ENCODE data around the gene KIF26B. TPM values are rescaled to one million over a fixed set of nuclear protein-coding genes. Genes with fewer than 3 reads are reported as not detected.

The KIF26B gene
- total RNA-seq, 1 donor from 2014 or later: 3.4 TPM

DNA sequence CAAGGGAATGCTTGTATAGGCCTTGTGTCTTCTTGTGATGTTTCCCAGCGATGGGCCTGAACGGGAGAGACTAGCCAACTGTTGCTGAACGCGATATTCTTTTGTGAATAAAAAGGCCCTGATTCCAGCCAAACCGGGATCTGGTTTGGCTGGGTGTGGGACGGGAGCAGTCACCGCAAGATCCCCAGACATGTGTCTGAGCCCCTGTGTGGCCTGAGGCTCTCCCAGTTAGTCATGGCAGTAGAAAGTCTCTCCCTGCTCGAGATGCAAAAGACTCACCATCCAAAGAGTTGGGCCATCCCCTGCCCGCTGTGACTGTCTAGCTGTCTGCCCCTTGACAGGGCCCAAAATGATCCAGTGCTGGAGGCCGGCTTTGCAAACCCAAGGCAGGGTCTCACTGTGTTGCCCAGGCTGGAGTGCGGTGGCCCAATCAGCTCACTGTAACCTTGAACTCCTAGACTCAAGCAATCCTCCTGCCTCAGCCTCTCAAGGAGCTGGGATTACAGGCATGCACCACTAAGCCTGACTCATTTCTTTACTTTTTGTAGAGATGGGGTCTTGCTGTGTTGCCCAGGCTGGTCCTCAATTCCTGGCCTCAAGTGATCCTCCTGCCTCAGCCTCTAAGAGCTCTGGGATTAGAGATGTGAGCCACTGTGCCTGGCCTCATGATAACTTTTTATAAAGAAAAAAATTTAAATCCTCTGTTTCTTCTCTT lies 56.4 kb downstream of the KIF26B start:
- H3K27me3 ChIP-seq: no peaks in the 10 kb centered on the region
- TF ChIP-seq, protein P1, sequence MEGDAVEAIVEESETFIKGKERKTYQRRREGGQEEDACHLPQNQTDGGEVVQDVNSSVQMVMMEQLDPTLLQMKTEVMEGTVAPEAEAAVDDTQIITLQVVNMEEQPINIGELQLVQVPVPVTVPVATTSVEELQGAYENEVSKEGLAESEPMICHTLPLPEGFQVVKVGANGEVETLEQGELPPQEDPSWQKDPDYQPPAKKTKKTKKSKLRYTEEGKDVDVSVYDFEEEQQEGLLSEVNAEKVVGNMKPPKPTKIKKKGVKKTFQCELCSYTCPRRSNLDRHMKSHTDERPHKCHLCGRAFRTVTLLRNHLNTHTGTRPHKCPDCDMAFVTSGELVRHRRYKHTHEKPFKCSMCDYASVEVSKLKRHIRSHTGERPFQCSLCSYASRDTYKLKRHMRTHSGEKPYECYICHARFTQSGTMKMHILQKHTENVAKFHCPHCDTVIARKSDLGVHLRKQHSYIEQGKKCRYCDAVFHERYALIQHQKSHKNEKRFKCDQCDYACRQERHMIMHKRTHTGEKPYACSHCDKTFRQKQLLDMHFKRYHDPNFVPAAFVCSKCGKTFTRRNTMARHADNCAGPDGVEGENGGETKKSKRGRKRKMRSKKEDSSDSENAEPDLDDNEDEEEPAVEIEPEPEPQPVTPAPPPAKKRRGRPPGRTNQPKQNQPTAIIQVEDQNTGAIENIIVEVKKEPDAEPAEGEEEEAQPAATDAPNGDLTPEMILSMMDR (IDR thresholded peaks at IDR 0.05): no peak
- intact Hi-C loops (cut with DNase I): no loop called here

DNA sequence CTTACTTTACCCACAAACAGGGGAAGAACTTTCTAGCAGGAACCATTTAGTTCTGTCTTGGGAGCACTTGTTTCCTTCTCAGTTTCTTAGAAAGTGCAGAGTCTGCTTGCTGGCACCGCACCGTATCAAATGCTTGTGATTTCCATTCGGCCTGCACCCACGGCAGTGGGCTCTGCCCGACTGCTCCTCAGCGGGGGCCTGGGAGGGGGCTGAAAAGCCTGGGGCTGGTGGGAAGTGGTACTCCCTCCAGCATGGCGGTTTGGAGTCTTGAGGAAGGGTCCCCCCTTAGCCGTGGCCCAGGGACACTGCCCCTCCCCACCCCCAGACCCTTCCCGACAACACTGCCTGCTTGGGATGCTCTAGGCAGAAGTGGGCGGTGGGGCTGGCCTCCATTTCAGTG lies 57.0 kb downstream of the KIF26B start:
- DNase-seq (peak; percentile 45), ATAC-seq (no peak)
- Histone ChIP-seq H3K9me3 (peaks cover 9% of the 10 kb centered on the region), H3K4me1 (no peaks in the 10 kb centered on the region), H3K36me3 (no peaks in the 10 kb centered on the region), H3K27ac (no peak overlapping the region), H3K4me3 (no peak overlapping the region), H3K27me3 (no peaks in the 10 kb centered on the region)
- TF ChIP-seq, protein P1 (IDR thresholded peaks at IDR 0.05): no peak
- intact Hi-C loops (cut with DNase I): no loop called here

More for the DNA sequence above, 56.4 kb downstream of the KIF26B start:
- H3K9me3 ChIP-seq: peaks cover 15% of the 10 kb centered on the region
- no peaks in the 10 kb centered on the region for H3K36me3 ChIP-seq
- H3K4me1 ChIP-seq: no peaks in the 10 kb centered on the region
- H3K27ac ChIP-seq: no peak overlapping the region
- DNase-seq: peak; percentile 33
- no peak for ATAC-seq
- H3K4me3 ChIP-seq: no peak overlapping the region

DNA sequence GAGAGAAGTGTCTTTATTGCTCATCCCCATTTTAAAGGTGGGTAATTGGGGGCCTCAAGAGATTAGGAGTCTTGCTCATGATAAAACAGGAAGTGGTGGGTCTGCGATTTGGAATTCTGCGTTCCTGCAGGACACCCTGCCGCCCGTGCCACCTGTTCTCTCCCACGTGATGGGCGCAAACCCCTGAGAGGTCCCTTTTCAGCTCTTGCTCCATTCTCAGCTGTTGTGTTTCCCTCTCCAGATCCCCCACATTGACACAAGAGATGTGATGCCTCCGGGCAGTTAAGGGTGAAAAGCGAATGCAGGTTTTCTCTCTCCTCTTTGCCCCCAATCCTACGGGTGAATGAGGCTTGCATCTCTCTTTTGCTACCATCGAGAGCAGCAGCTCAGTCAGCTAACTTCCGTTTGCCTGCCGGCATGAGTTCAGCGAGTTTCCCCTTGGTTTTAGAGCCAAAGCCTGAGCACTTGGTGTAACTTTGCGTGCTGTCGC lies 57.5 kb downstream of the KIF26B start:
- Histone ChIP-seq H3K4me1 (no peaks in the 10 kb centered on the region), H3K27me3 (no peaks in the 10 kb centered on the region), H3K27ac (no peak overlapping the region), H3K4me3 (no peak overlapping the region), H3K36me3 (no peaks in the 10 kb centered on the region), H3K9me3 (peaks cover 4% of the 10 kb centered on the region)
- DNase-seq (peak; percentile 18), ATAC-seq (no peak)
- intact Hi-C loops (cut with DNase I): no loop called here
- TF ChIP-seq, protein P1 (IDR thresholded peaks at IDR 0.05): no peak

DNA sequence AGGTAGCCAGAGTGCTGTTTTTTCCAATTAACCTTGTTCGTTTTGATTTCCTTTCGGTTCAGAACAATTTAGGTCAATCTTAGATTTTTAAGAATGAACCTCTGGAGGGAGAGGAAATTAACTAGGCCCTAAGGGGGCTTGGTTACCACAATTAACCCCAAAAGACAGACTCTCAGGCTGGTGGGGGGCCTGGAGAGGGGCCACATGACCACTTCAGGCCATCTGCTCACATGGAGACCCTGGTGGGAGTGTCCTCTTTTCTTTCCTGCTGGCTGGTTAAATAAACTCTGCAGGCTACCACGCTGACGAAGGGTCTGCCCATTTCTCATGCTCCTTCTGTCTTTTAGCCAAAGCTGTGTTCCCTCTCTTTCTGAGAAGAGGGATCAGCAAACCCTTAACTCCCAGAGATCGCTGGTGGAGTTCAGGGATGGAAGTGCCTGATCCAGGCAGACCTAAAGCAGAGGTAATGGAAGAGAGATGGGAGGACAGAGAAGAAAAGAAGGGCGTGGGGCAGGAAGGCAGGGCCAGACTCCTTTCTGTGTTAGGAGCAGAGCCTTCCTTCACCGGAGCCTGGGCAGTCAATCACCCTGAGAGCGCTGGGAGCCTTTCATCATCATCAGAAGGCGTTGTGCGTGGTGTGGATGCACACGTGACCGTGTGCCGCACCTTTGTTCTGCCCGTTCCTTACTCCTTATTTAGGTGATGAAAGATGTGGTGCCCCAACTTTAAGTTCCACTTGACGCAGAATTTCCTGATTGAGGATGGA lies 58.5 kb downstream of the KIF26B start:
- Histone ChIP-seq H3K27ac (no peak overlapping the region), H3K4me3 (no peak overlapping the region), H3K4me1 (no peaks in the 10 kb centered on the region), H3K9me3 (no peaks in the 10 kb centered on the region), H3K27me3 (no peaks in the 10 kb centered on the region), H3K36me3 (no peaks in the 10 kb centered on the region)
- DNase-seq (peak; percentile 15), ATAC-seq (no peak)
- TF ChIP-seq, protein P1 (IDR thresholded peaks at IDR 0.05): no peak
- intact Hi-C loops (cut with DNase I): no loop called here

DNA sequence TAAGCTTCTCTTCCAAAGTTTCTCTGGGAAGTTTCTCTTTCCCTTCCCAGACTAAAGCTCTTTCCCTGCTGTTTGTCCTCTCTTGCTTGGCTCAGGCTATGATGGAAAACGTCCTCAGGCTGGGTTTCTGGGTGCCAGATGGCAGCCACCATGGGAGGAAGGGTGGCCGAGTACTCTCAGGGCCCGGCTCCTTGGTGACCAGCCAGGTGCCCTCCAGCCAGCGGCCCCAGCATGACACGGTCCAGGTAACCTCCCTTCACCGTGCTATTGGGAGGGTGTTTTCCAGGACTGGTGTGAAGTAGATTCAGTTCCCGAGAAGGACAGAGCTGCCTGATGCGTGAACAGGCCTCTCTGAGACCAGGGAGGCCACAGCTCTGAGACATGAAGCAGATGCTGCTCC lies 60.3 kb downstream of the KIF26B start:
- no peaks in the 10 kb centered on the region for H3K4me1 ChIP-seq
- no peaks in the 10 kb centered on the region for H3K9me3 ChIP-seq
- no peak overlapping the region for H3K27ac ChIP-seq
- no peak overlapping the region for H3K4me3 ChIP-seq
- TF ChIP-seq, protein P1 (IDR thresholded peaks at IDR 0.05): no peak
- intact Hi-C loops (cut with DNase I): no loop called here
- peak; percentile 15 for ATAC-seq
- peak; percentile 43 for DNase-seq
- H3K27me3 ChIP-seq: no peaks in the 10 kb centered on the region
- no peaks in the 10 kb centered on the region for H3K36me3 ChIP-seq

Data from upper lobe of right lung (tissue), 1 donor.